HepG2 (cell line): ENCODE measurements around the gene IPO13. TPM values are rescaled to one million over a fixed set of nuclear protein-coding genes. Genes with fewer than 3 reads are reported as not detected.

Source experiments
- DMTF1 ChIP-seq: sonication (generic); formaldehyde crosslinking; IDR thresholded peaks from 2 replicates; pipeline ENCODE4 v1.4.0; 2020; ENCODE audit warnings: mild to moderate bottlenecking, missing genetic modification reagents
- ELF1 ChIP-seq: sonication (generic); formaldehyde crosslinking; IDR thresholded peaks from 2 replicates; pipeline ENCODE4 v1.4.0; 2020; ENCODE audit warnings: missing genetic modification reagents
- FOXA3 ChIP-seq: IDR thresholded peaks from 2 replicates; pipeline ENCODE4 v1.6.1; 2016; ENCODE audit warnings: missing genetic modification reagents, missing compliant biosample characterization
- FOXK2 ChIP-seq: fragments of 450-650 bp; IDR thresholded peaks from 2 replicates; pipeline ENCODE4 v1.6.1; 2016
- HOXA3 ChIP-seq: sonication (generic); formaldehyde crosslinking; IDR thresholded peaks from 2 replicates; pipeline ENCODE4 v1.5.0; 2020; ENCODE audit warnings: missing genetic modification reagents
- MEF2D ChIP-seq: sonication (generic); formaldehyde crosslinking; IDR thresholded peaks from 2 replicates; pipeline ENCODE4 v1.5.1; 2020; ENCODE audit warnings: mild to moderate bottlenecking, missing genetic modification reagents
- MEIS2 ChIP-seq: sonication (generic); formaldehyde crosslinking; IDR thresholded peaks from 2 replicates; pipeline ENCODE4 v1.9.0; 2021; ENCODE audit warnings: mild to moderate bottlenecking, missing genetic modification reagents
- NFKB2 ChIP-seq: sonication (generic); formaldehyde crosslinking; IDR thresholded peaks from 2 replicates; pipeline ENCODE4 v1.4.0; 2020; ENCODE audit warnings: missing genetic modification reagents, borderline replicate concordance
- SMARCC2 ChIP-seq: fragments of 450-650 bp; IDR thresholded peaks from 2 replicates; pipeline ENCODE4 v1.6.1; 2017; ENCODE audit warnings: antibody characterized with exemption, mild to moderate bottlenecking
- SMARCE1 ChIP-seq: fragments of 450-650 bp; IDR thresholded peaks from 2 replicates; pipeline ENCODE4 v1.6.1; 2017; ENCODE audit warnings: borderline replicate concordance
- SMC3 ChIP-seq: IDR thresholded peaks from 2 replicates; pipeline ENCODE4 v1.6.1; 2011; ENCODE audit warnings: low read length, improper control_type of control experiment
- ZNF256 ChIP-seq: sonication (generic); formaldehyde crosslinking; conservative IDR thresholded peaks from 2 replicates; pipeline ENCODE4 v1.4.0; 2020; ENCODE audit warnings: missing genetic modification reagents
- ZNF276 ChIP-seq: sonication (generic); formaldehyde crosslinking; IDR thresholded peaks from 2 replicates; pipeline ENCODE4 v1.4.0; 2020; ENCODE audit warnings: mild to moderate bottlenecking, low read depth, missing genetic modification reagents
- ZNF3 ChIP-seq: IDR thresholded peaks from 2 replicates; pipeline ENCODE4 v1.7.0; 2017; ENCODE audit warnings: inconsistent platforms
- ZNF550 ChIP-seq: sonication (generic); formaldehyde crosslinking; IDR thresholded peaks from 2 replicates; pipeline ENCODE4 v1.4.0; 2020; ENCODE audit warnings: mild to moderate bottlenecking, missing genetic modification reagents, borderline replicate concordance
- polyA plus RNA-seq, 8 experiments: library from polyadenylated mRNA; depleted of rRNA in 3 of 8; stranded (reverse) in 7 of 8; unstranded in 1 of 8; fragments of >200 nt; fragmentation: Illumina TruSeq in 4 of 8; extraction: Trizol in 4 of 8; gene quantifications; 2 replicates each; pipeline versions ENCODE4 v1.2.1 to v1.2.3, GENCODE V29; 2011 to 2016; ENCODE audit warnings: low read depth in 4 of 8, missing spikeins in 1 of 8, mixed read lengths in 1 of 8; ENCODE audit not compliant: insufficient read depth in 1 of 8
- total RNA-seq, 5 experiments: library from RNA; depleted of rRNA; stranded (reverse); fragments of >200 nt; fragmentation: Illumina TruSeq; extraction: Trizol; gene quantifications; 2 replicates each; pipeline ENCODE4 v1.2.3, GENCODE V29; 2016; ENCODE audit warnings: low read depth in 1 of 5
- TF ChIP-seq, protein P1 (sequence below): IDR thresholded peaks from 2 replicates; pipeline ENCODE4 v1.6.1; 2016; ENCODE audit warnings: missing compliant biosample characterization, missing genetic modification reagents, borderline replicate concordance
- TF ChIP-seq, protein P2 (sequence below): sonication (generic); formaldehyde crosslinking; conservative IDR thresholded peaks from 2 replicates; pipeline ENCODE4 v1.5.0; 2020; ENCODE audit warnings: missing genetic modification reagents
- TF ChIP-seq, protein P3 (sequence below): IDR thresholded peaks from 2 replicates; pipeline ENCODE4 v1.6.1; 2016; ENCODE audit warnings: low read depth, missing genetic modification reagents, missing compliant biosample characterization

The IPO13 gene
- total and polyA plus RNA-seq, 2 of the 13 experiments (the other 11 are each of a cell fraction or from before 2014, with no cell fraction given) = 12.9 to 15.6 TPM

GRCh38 chr1:43978551-43979260, 32.0 kb downstream of the IPO13 start, which contains the start of gene B4GALT2 (continued):
- TF ChIP-seq ZNF3 (CRISPR knock-in tag) (no peak), ZNF256 (CRISPR knock-in tag) (no peak), ZNF550 (no peak), HOXA3 (CRISPR knock-in tag) (peak; percentile 30; the same call in 1 of the 2 replicates), NFKB2 (no peak; the same call in 1 of the 2 replicates), ZNF276 (no peak), DMTF1 (CRISPR knock-in tag) (no peak), FOXK2 (no peak), FOXA3 (CRISPR knock-in tag) (no peak), SMC3 (no peak), SMARCC2 (no peak), ELF1 (CRISPR knock-in tag) (no peak), MEIS2 (CRISPR knock-in tag) (no peak), MEF2D (CRISPR knock-in tag) (peak; percentile 36; the same call in 1 of the 2 replicates), SMARCE1 (no peak)
- TF ChIP-seq, protein P1, sequence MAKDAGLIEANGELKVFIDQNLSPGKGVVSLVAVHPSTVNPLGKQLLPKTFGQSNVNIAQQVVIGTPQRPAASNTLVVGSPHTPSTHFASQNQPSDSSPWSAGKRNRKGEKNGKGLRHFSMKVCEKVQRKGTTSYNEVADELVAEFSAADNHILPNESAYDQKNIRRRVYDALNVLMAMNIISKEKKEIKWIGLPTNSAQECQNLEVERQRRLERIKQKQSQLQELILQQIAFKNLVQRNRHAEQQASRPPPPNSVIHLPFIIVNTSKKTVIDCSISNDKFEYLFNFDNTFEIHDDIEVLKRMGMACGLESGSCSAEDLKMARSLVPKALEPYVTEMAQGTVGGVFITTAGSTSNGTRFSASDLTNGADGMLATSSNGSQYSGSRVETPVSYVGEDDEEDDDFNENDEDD (CRISPR knock-in tag) = peak; percentile 26; the same call in 1 of the 2 replicates
- TF ChIP-seq, protein P2, sequence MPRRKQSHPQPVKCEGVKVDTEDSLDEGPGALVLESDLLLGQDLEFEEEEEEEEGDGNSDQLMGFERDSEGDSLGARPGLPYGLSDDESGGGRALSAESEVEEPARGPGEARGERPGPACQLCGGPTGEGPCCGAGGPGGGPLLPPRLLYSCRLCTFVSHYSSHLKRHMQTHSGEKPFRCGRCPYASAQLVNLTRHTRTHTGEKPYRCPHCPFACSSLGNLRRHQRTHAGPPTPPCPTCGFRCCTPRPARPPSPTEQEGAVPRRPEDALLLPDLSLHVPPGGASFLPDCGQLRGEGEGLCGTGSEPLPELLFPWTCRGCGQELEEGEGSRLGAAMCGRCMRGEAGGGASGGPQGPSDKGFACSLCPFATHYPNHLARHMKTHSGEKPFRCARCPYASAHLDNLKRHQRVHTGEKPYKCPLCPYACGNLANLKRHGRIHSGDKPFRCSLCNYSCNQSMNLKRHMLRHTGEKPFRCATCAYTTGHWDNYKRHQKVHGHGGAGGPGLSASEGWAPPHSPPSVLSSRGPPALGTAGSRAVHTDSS (CRISPR knock-in tag) = no peak
- TF ChIP-seq, protein P3, sequence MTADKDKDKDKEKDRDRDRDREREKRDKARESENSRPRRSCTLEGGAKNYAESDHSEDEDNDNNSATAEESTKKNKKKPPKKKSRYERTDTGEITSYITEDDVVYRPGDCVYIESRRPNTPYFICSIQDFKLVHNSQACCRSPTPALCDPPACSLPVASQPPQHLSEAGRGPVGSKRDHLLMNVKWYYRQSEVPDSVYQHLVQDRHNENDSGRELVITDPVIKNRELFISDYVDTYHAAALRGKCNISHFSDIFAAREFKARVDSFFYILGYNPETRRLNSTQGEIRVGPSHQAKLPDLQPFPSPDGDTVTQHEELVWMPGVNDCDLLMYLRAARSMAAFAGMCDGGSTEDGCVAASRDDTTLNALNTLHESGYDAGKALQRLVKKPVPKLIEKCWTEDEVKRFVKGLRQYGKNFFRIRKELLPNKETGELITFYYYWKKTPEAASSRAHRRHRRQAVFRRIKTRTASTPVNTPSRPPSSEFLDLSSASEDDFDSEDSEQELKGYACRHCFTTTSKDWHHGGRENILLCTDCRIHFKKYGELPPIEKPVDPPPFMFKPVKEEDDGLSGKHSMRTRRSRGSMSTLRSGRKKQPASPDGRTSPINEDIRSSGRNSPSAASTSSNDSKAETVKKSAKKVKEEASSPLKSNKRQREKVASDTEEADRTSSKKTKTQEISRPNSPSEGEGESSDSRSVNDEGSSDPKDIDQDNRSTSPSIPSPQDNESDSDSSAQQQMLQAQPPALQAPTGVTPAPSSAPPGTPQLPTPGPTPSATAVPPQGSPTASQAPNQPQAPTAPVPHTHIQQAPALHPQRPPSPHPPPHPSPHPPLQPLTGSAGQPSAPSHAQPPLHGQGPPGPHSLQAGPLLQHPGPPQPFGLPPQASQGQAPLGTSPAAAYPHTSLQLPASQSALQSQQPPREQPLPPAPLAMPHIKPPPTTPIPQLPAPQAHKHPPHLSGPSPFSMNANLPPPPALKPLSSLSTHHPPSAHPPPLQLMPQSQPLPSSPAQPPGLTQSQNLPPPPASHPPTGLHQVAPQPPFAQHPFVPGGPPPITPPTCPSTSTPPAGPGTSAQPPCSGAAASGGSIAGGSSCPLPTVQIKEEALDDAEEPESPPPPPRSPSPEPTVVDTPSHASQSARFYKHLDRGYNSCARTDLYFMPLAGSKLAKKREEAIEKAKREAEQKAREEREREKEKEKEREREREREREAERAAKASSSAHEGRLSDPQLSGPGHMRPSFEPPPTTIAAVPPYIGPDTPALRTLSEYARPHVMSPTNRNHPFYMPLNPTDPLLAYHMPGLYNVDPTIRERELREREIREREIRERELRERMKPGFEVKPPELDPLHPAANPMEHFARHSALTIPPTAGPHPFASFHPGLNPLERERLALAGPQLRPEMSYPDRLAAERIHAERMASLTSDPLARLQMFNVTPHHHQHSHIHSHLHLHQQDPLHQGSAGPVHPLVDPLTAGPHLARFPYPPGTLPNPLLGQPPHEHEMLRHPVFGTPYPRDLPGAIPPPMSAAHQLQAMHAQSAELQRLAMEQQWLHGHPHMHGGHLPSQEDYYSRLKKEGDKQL (CRISPR knock-in tag) = no peak
